OCI-LY3 (cell line): ENCODE measurements around the gene DOCK2.

Source experiments
- H2AFZ ChIP-seq: fragments of 200-600, 300-600 bp; shearing (Covaris generic); 2 replicates; pipeline ENCODE4 v1.6.0; 2014; ENCODE audit warnings: antibody characterized with exemption, low read depth, low read length
- H3K27ac ChIP-seq: fragments of 200-600, 300-600 bp; sonication (generic); 2 replicates; pipeline ENCODE4 v1.5.1; 2014; ENCODE audit warnings: mild to moderate bottlenecking, low read length, moderate library complexity, mixed read lengths
- H3K27me3 ChIP-seq: fragments of 200-600, 300-600 bp; sonication (generic); 2 replicates; pipeline ENCODE4 v1.6.1; 2014; ENCODE audit warnings: low read depth, low read length, mixed read lengths
- H3K36me3 ChIP-seq: fragments of 200-600, 300-600 bp; sonication (generic); replicated peaks from 2 replicates; pipeline ENCODE3; 2014; ENCODE audit warnings: low read depth, low read length, mixed read lengths
- H3K4me1 ChIP-seq: fragments of 300-600, 200-600 bp; sonication (generic); 2 replicates; pipeline ENCODE4 v1.6.1; 2014; ENCODE audit warnings: low read length, mixed read lengths
- H3K4me2 ChIP-seq: fragments of 200-600, 300-600 bp; sonication (generic); 2 replicates; pipeline ENCODE4 v1.6.1; 2014; ENCODE audit warnings: low read length, mixed read lengths
- H3K4me3 ChIP-seq: fragments of 300-600, 200-600 bp; sonication (generic); 2 replicates; pipeline ENCODE4 v1.5.1; 2014; ENCODE audit warnings: antibody characterized with exemption, mild to moderate bottlenecking, low read length, moderate library complexity
- H3K79me2 ChIP-seq: fragments of 300-600, 200-600 bp; shearing (Covaris generic); 2 replicates; pipeline ENCODE4 v1.6.1; 2014; ENCODE audit warnings: mild to moderate bottlenecking, low read length, mixed read lengths
- H3K9ac ChIP-seq: fragments of 300-600, 200-600 bp; shearing (Covaris generic); 2 replicates; pipeline ENCODE4 v1.6.0; 2014; ENCODE audit warnings: mild to moderate bottlenecking, low read length, moderate library complexity
- H3K9me3 ChIP-seq: fragments of 200-600, 300-600 bp; shearing (Covaris generic); 2 replicates; pipeline ENCODE4 v1.6.1; 2014; ENCODE audit warnings: low read length, mixed read lengths; ENCODE audit not compliant: insufficient read depth
- H4K20me1 ChIP-seq: fragments of 200-600, 300-600 bp; sonication (generic); 2 replicates; pipeline ENCODE4 v1.6.1; 2016; ENCODE audit warnings: low read length, mixed read lengths; ENCODE audit not compliant: insufficient read depth
- CTCF ChIP-seq: fragments of 200-600, 300-600 bp; sonication (generic); IDR thresholded peaks from 2 replicates; pipeline ENCODE4 v1.5.1; 2014; ENCODE audit warnings: antibody characterized with exemption, low read length, low read depth
- EZH2phosphoT487 ChIP-seq: fragments of 200-600 bp; shearing (Covaris generic); IDR thresholded peaks from 2 replicates; pipeline ENCODE4 v1.6.1; 2018; ENCODE audit warnings: antibody characterized with exemption, mixed run types, low read depth

The DOCK2 gene

GRCh38 chr5:170076211-170076610 is 439.1 kb downstream of the DOCK2 start:
- no peaks in the 10 kb centered on the region for H4K20me1 ChIP-seq
- peaks cover 63% of the 10 kb centered on the region for H3K36me3 ChIP-seq

DNA sequence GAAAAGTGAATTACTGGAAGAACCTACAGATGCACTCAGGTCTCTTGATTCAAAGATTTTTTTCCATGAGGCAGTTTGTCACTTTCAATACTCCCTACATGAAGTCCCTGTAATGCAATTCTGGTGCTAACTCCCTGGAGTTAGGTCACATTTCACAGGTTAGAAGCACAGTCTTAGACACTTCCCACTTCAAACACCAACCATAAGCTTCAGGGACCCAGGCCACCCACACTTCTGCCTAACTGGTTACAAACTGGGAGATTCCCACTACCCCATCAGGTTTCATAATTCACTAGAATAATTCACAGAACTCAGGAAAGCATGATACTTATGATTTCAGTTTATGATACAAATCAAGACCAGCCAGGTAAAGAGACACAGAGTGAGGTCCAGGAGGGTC is 439.7 kb downstream of the DOCK2 start:
- H3K9me3 ChIP-seq, result no peaks in the 10 kb centered on the region
- no peak overlapping the region for H2AFZ ChIP-seq
- TF ChIP-seq CTCF (no peak), EZH2phosphoT487 (no peak)
- H3K9ac ChIP-seq, result no peak overlapping the region
- no peak overlapping the region for H3K4me2 ChIP-seq
- H3K4me3 ChIP-seq, result no peak overlapping the region
- no peaks in the 10 kb centered on the region for H4K20me1 ChIP-seq
- no peaks in the 10 kb centered on the region for H3K4me1 ChIP-seq
- no peak overlapping the region for H3K27ac ChIP-seq
- no peaks in the 10 kb centered on the region for H3K79me2 ChIP-seq
- no peaks in the 10 kb centered on the region for H3K27me3 ChIP-seq
- H3K36me3 ChIP-seq, result peaks cover 66% of the 10 kb centered on the region

More at GRCh38 chr5:170076211-170076610, 439.1 kb downstream of the DOCK2 start:
- Histone ChIP-seq H3K4me2 (no peak overlapping the region), H3K27me3 (no peaks in the 10 kb centered on the region), H3K9ac (no peak overlapping the region), H3K9me3 (no peaks in the 10 kb centered on the region), H3K79me2 (no peaks in the 10 kb centered on the region), H2AFZ (no peak overlapping the region), H3K4me3 (no peak overlapping the region), H3K27ac (no peak overlapping the region), H3K4me1 (no peaks in the 10 kb centered on the region)
- TF ChIP-seq EZH2phosphoT487, result no peak

GRCh38 chr5:170077526-170077925 is 440.5 kb downstream of the DOCK2 start:
- Histone ChIP-seq H3K9me3 (no peaks in the 10 kb centered on the region), H2AFZ (no peak overlapping the region), H3K4me1 (no peaks in the 10 kb centered on the region), H3K27ac (no peak overlapping the region), H3K36me3 (peaks cover 65% of the 10 kb centered on the region), H3K4me2 (no peak overlapping the region), H3K9ac (no peak overlapping the region), H3K27me3 (no peaks in the 10 kb centered on the region), H3K79me2 (no peaks in the 10 kb centered on the region), H4K20me1 (no peaks in the 10 kb centered on the region), H3K4me3 (no peak overlapping the region)
- no peak for TF ChIP-seq EZH2phosphoT487
- no peak for TF ChIP-seq CTCF

- no peak overlapping the region for H2AFZ ChIP-seq
- H3K4me1 ChIP-seq, result no peaks in the 10 kb centered on the region
- peaks cover 73% of the 10 kb centered on the region for H3K36me3 ChIP-seq
- H3K9ac ChIP-seq, result no peak overlapping the region
- no peak overlapping the region for H3K27ac ChIP-seq
- H4K20me1 ChIP-seq, result no peaks in the 10 kb centered on the region
- H3K27me3 ChIP-seq, result no peaks in the 10 kb centered on the region
- no peak for TF ChIP-seq EZH2phosphoT487
- no peak for TF ChIP-seq CTCF
- no peak overlapping the region for H3K4me3 ChIP-seq
- no peaks in the 10 kb centered on the region for H3K9me3 ChIP-seq
- H3K4me2 ChIP-seq, result no peak overlapping the region
- no peaks in the 10 kb centered on the region for H3K79me2 ChIP-seq
Observed at GRCh38 chr5:170078458-170078857, 441.4 kb downstream of the DOCK2 start.

GRCh38 chr5:170078931-170079330 is 441.9 kb downstream of the DOCK2 start:
- Histone ChIP-seq H3K36me3 (peaks cover 77% of the 10 kb centered on the region), H3K27ac (no peak overlapping the region), H3K4me3 (no peak overlapping the region), H4K20me1 (no peaks in the 10 kb centered on the region), H3K9me3 (no peaks in the 10 kb centered on the region), H2AFZ (no peak overlapping the region), H3K4me1 (no peaks in the 10 kb centered on the region), H3K79me2 (no peaks in the 10 kb centered on the region), H3K9ac (no peak overlapping the region), H3K4me2 (no peak overlapping the region), H3K27me3 (no peaks in the 10 kb centered on the region)
- TF ChIP-seq EZH2phosphoT487 (no peak), CTCF (no peak)
